GM12878 (cell line): ENCODE data around the gene DOK4. TPM values are rescaled to one million over a fixed set of nuclear protein-coding genes. Genes with fewer than 3 reads are reported as not detected.

Experiments used
- ATF2 ChIP-seq: IDR thresholded peaks from 2 replicates; pipeline ENCODE4 v1.6.1; 2012; ENCODE audit warnings: low read length, inconsistent platforms
- CEBPZ ChIP-seq: fragments of 150-350 bp; IDR thresholded peaks from 2 replicates; pipeline ENCODE4 v1.6.1; 2016; ENCODE audit warnings: low read depth, low read length
- DPF2 ChIP-seq: fragments of 450-650 bp; IDR thresholded peaks from 2 replicates; pipeline ENCODE4 v1.6.1; 2017; ENCODE audit warnings: mild to moderate bottlenecking
- E4F1 ChIP-seq: fragments of 450-650 bp; IDR thresholded peaks from 2 replicates; pipeline ENCODE4 v1.6.1; 2018; ENCODE audit warnings: borderline replicate concordance, mild to moderate bottlenecking; ENCODE audit not compliant: partially characterized antibody
- EED ChIP-seq: sonication (generic); IDR thresholded peaks from 2 replicates; pipeline ENCODE4 v1.6.1; 2016; ENCODE audit warnings: antibody characterized with exemption, low read depth
- ELK1 ChIP-seq: IDR thresholded peaks from 2 replicates; pipeline ENCODE4 v1.6.1; 2012; ENCODE audit warnings: low read depth, low read length, improper control_type of control experiment
- JUND ChIP-seq: IDR thresholded peaks from 2 replicates; pipeline ENCODE4 v1.6.1; 2012; ENCODE audit warnings: low read depth, mild to moderate bottlenecking, low read length, improper control_type of control experiment, moderate library complexity
- MEF2A ChIP-seq: IDR thresholded peaks from 2 replicates; pipeline ENCODE4 v1.6.1; 2011; ENCODE audit warnings: low read depth, mild to moderate bottlenecking, low read length, moderate library complexity; ENCODE audit not compliant: insufficient read depth
- MTA2 ChIP-seq: fragments of 450-650 bp; IDR thresholded peaks from 2 replicates; pipeline ENCODE4 v1.6.1; 2016; ENCODE audit warnings: low read depth, mild to moderate bottlenecking, moderate library complexity
- NFYA ChIP-seq: IDR thresholded peaks from 2 replicates; pipeline ENCODE4 v1.6.1; 2011; ENCODE audit warnings: low read depth, mild to moderate bottlenecking, low read length, improper control_type of control experiment, borderline replicate concordance
- NFYB ChIP-seq: IDR thresholded peaks from 2 replicates; pipeline ENCODE4 v1.6.1; 2011; ENCODE audit warnings: low read depth, mild to moderate bottlenecking, low read length, improper control_type of control experiment, moderate library complexity; ENCODE audit not compliant: insufficient read depth
- PAX8 ChIP-seq: fragments of 450-650 bp; IDR thresholded peaks from 2 replicates; pipeline ENCODE4 v1.6.1; 2017; ENCODE audit warnings: mild to moderate bottlenecking, moderate library complexity
- RAD21 ChIP-seq: IDR thresholded peaks from 2 replicates; pipeline ENCODE4 v1.6.1; 2011; ENCODE audit warnings: mild to moderate bottlenecking, low read depth, low read length, moderate library complexity; ENCODE audit not compliant: insufficient read depth
- RELB ChIP-seq: fragments of 450-650 bp; IDR thresholded peaks from 2 replicates; pipeline ENCODE4 v1.6.1; 2017; ENCODE audit warnings: low read depth, mild to moderate bottlenecking, moderate library complexity
- RFX5 ChIP-seq: IDR thresholded peaks from 2 replicates; pipeline ENCODE4 v1.6.1; 2011; ENCODE audit warnings: low read depth, low read length, improper control_type of control experiment
- SMC3 ChIP-seq: IDR thresholded peaks from 2 replicates; pipeline ENCODE4 v1.6.1; 2011; ENCODE audit warnings: low read length, improper control_type of control experiment, borderline replicate concordance
- SP1 ChIP-seq: IDR thresholded peaks from one replicate; pipeline ENCODE4 v1.6.1; 2011; ENCODE audit warnings: low read depth, low read length
- TARDBP ChIP-seq: IDR thresholded peaks from 2 replicates; pipeline ENCODE4 v1.6.1; 2016; ENCODE audit warnings: borderline replicate concordance
- WRNIP1 ChIP-seq: IDR thresholded peaks from 2 replicates; pipeline ENCODE4 v1.6.1; 2011; ENCODE audit warnings: low read depth, low read length, improper control_type of control experiment, borderline replicate concordance
- ZNF217 ChIP-seq: fragments of 450-650 bp; IDR thresholded peaks from 2 replicates; pipeline ENCODE4 v1.6.1; 2017; ENCODE audit warnings: antibody characterized with exemption, mild to moderate bottlenecking
- ZNF24 ChIP-seq: fragments of 450-650 bp; IDR thresholded peaks from 2 replicates; pipeline ENCODE4 v1.6.1; 2017; ENCODE audit warnings: antibody characterized with exemption, mild to moderate bottlenecking
- polyA plus RNA-seq, 11 experiments: library from polyadenylated mRNA; depleted of rRNA in 4 of 11; unstranded in 6 of 11; stranded (reverse) in 5 of 11; fragments of >200 nt; fragmentation: Nextera tagmentation in 4 of 11; fragmentation: Illumina TruSeq in 1 of 11; extraction: Ambion mirVana in 4 of 11; extraction: Trizol in 1 of 11; gene quantifications; 1 replicate in 1 of 11; 2 replicates in 10 of 11; pipeline versions ENCODE4 v1.2.1 to v1.2.3, GENCODE V29; 2011 to 2016; ENCODE audit warnings: inconsistent platforms in 2 of 11, missing spikeins in 2 of 11, low read depth in 1 of 11
- total RNA-seq, 4 experiments: library from RNA; depleted of rRNA in 3 of 4; stranded (reverse); fragments of >200 nt in 3 of 4; fragmentation: Illumina TruSeq in 1 of 4; extraction: Trizol in 1 of 4; gene quantifications; 2 replicates each; pipeline versions ENCODE4 v1.2.1 to v1.2.3, GENCODE V29; 2013 to 2021

DOK4 gene
- total and polyA plus RNA-seq, 10 of the 15 experiments (the other 5 are each of a cell fraction or from before 2014, with no cell fraction given) = 0.20 to 7.0 (median 2.4) TPM; not detected in 1

GRCh38 chr16:57447186-57447962 lies 38.9 kb downstream of the DOK4 start, which contains the start of the genes CIAPIN1 and COQ9 (continued):
- TF ChIP-seq RELB = peak; percentile 56
- TF ChIP-seq ZNF217 = no peak
- TF ChIP-seq SMC3 = no peak
- no peak for TF ChIP-seq EED
- TF ChIP-seq MEF2A = 0 out of 2 replicates have a peak, but pooled peaks have one; percentile 40
- no peak for TF ChIP-seq CEBPZ
- TF ChIP-seq TARDBP = no peak
- TF ChIP-seq RAD21 = no peak
- no peak for TF ChIP-seq PAX8
- no peak for TF ChIP-seq ATF2
- TF ChIP-seq RFX5 = no peak
- TF ChIP-seq ELK1 = peak; percentile 62; the same call in 1 of the 2 replicates
- TF ChIP-seq NFYB = no peak
- no peak for TF ChIP-seq SP1
- TF ChIP-seq ZNF24 = no peak
- TF ChIP-seq WRNIP1 = no peak
- TF ChIP-seq MTA2 = no peak
- TF ChIP-seq DPF2 = peak; percentile 67
- no peak for TF ChIP-seq JUND
- peak; percentile 39 for TF ChIP-seq E4F1
- no peak for TF ChIP-seq NFYA
